Measurements from ENCODE around the gene HCLS1. TPM values are rescaled to one million over a fixed set of nuclear protein-coding genes. Genes with fewer than 3 reads are reported as not detected.
"Not testable (repeated sequence)": the region's sequence is repeated elsewhere in the genome, so short reads cannot be mapped to it uniquely, and the experiment has no call there.

HCLS1 gene
- total RNA-seq, 1 donor from 2014 or later = 1.6 TPM

GRCh38 chr3:121692010-121692699, 31.5 kb upstream of the HCLS1 start:
- H4K20me1 ChIP-seq (ENCODE audit: insufficient read depth, low read length) = no peaks in the 10 kb centered on the region
- no peak overlapping the region for H3K27ac Mint-ChIP-seq (ENCODE audit: unreplicated experiment)
- no peak overlapping the region for H2AFZ ChIP-seq (ENCODE audit: low read depth, low read length)
- H3K9me3 Mint-ChIP-seq (ENCODE audit: unreplicated experiment) = no peaks in the 10 kb centered on the region
- no peak overlapping the region for H3K4me3 ChIP-seq (ENCODE audit: insufficient read depth, low read depth, low read length)
- FAIRE-seq = no peak
- no peak for TF ChIP-seq CTCF (IDR thresholded peaks at IDR 0.05; ENCODE audit: insufficient read depth, low read depth, low read length)
- no peak for TF ChIP-seq EZH2 (IDR thresholded peaks at IDR 0.05; ENCODE audit: insufficient read depth, low read length)
- no peaks in the 10 kb centered on the region for H3K27me3 ChIP-seq (ENCODE audit: insufficient read depth, low read length)
- H3K27ac ChIP-seq (ENCODE audit: low read depth, low read length) = no peak overlapping the region
- DNase-seq (ENCODE audit: low read depth) = no peak
- no peaks in the 10 kb centered on the region for H3K9me3 ChIP-seq (ENCODE audit: insufficient read depth, low read depth, low read length)
- H3K36me3 ChIP-seq (ENCODE audit: insufficient read depth, low read length) = peaks cover 37% of the 10 kb centered on the region
- no peaks in the 10 kb centered on the region for H3K4me1 Mint-ChIP-seq (ENCODE audit: low read depth, unreplicated experiment)
- no peak overlapping the region for H3K4me2 ChIP-seq (ENCODE audit: low read length)
- H3K36me3 Mint-ChIP-seq (ENCODE audit: low read depth, unreplicated experiment) = peaks cover 33% of the 10 kb centered on the region
- no peak overlapping the region for H3K9ac ChIP-seq (ENCODE audit: low read length)
- H3K27me3 Mint-ChIP-seq (ENCODE audit: low read depth, unreplicated experiment) = no peaks in the 10 kb centered on the region
- H3K4me1 ChIP-seq (ENCODE audit: insufficient read depth, low read length) = no peaks in the 10 kb centered on the region
- H3K79me2 ChIP-seq (ENCODE audit: insufficient read depth, low read length) = peaks cover 3% of the 10 kb centered on the region
- no peak overlapping the region for H3K4me3 Mint-ChIP-seq (ENCODE audit: unreplicated experiment)

DNA sequence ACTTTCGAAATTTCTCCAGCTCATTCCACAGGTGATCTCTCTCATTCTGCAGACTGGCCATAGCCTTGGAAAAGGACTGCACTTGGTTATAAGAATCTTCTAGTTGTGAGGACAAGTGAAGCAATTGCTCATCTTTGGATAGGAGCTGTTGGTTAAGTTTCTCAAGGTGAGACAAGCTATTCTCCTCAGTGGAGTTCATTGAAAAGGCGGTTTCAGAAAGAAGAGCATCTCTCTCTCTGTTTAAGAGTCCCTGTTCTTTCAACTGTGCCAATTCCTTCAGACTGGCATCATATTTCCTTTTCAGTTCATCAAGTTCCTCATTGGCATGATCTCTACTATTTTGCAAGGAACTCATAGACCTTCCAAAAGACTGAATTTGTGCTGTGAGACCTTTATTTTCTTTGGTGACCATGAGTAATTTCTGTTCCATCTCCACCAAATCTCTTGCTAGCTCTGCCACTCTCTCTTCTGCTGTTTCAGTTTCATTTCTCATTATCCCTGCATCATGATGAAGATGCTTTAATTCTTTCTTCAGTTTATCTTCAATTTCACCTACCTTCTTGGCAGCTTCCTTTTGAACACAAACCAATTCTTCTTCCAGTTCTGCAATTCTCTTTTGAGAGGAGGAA, 30.2 kb upstream of the HCLS1 start:
- H4K20me1 ChIP-seq (ENCODE audit: insufficient read depth, low read length) = no peaks in the 10 kb centered on the region
- H3K9me3 ChIP-seq (ENCODE audit: insufficient read depth, low read depth, low read length) = no peaks in the 10 kb centered on the region
- no peaks in the 10 kb centered on the region for H3K27me3 ChIP-seq (ENCODE audit: insufficient read depth, low read length)
- peaks cover 3% of the 10 kb centered on the region for H3K79me2 ChIP-seq (ENCODE audit: insufficient read depth, low read length)
- no peak overlapping the region for H2AFZ ChIP-seq (ENCODE audit: low read depth, low read length)
- no peaks in the 10 kb centered on the region for H3K4me1 ChIP-seq (ENCODE audit: insufficient read depth, low read length)
- Mint-ChIP-seq H3K27me3 (ENCODE audit: low read depth, unreplicated experiment) (no peaks in the 10 kb centered on the region), H3K9me3 (ENCODE audit: unreplicated experiment) (no peaks in the 10 kb centered on the region), H3K27ac (ENCODE audit: unreplicated experiment) (no peak overlapping the region), H3K36me3 (ENCODE audit: low read depth, unreplicated experiment) (peaks cover 28% of the 10 kb centered on the region), H3K4me3 (ENCODE audit: unreplicated experiment) (no peak overlapping the region), H3K4me1 (ENCODE audit: low read depth, unreplicated experiment) (no peaks in the 10 kb centered on the region)
- no peak overlapping the region for H3K4me3 ChIP-seq (ENCODE audit: insufficient read depth, low read depth, low read length)
- no peak overlapping the region for H3K4me2 ChIP-seq (ENCODE audit: low read length)
- H3K9ac ChIP-seq (ENCODE audit: low read length) = no peak overlapping the region
- FAIRE-seq (no peak), DNase-seq (ENCODE audit: low read depth) (no peak)
- peaks cover 33% of the 10 kb centered on the region for H3K36me3 ChIP-seq (ENCODE audit: insufficient read depth, low read length)
- TF ChIP-seq CTCF (IDR thresholded peaks at IDR 0.05; ENCODE audit: insufficient read depth, low read depth, low read length) = no peak
- no peak for TF ChIP-seq EZH2 (IDR thresholded peaks at IDR 0.05; ENCODE audit: insufficient read depth, low read length)
- no peak overlapping the region for H3K27ac ChIP-seq (ENCODE audit: low read depth, low read length)

DNA sequence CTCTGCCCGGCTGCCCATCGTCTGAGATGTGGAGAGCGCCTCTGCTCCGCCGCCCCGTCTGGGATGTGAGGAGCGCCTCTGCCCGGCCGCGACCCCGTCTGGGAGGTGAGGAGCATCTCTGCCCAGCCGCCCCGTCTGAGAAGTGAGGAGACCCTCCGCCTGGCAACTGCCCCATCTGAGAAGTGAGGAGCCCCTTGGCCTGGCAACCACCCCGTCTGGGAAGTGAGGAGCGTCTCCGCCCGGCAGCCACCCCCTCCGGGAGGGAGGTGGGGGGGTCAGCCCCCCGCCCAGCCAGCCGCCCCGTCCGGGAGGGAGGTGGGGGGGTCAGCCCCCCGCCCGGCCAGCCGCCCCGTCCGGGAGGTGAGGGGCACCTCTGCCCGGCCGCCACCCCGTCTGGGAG, 28.0 kb upstream of the HCLS1 start:
- not testable (repeated sequence) for H3K27me3 Mint-ChIP-seq (ENCODE audit: low read depth, unreplicated experiment); H3K4me1 Mint-ChIP-seq (ENCODE audit: low read depth, unreplicated experiment); DNase-seq (ENCODE audit: low read depth); H2AFZ ChIP-seq (ENCODE audit: low read depth, low read length); H3K79me2 ChIP-seq (ENCODE audit: insufficient read depth, low read length); H3K27ac Mint-ChIP-seq (ENCODE audit: unreplicated experiment); H3K9me3 ChIP-seq (ENCODE audit: insufficient read depth, low read depth, low read length); H3K4me2 ChIP-seq (ENCODE audit: low read length); H3K4me3 Mint-ChIP-seq (ENCODE audit: unreplicated experiment); H3K27me3 ChIP-seq (ENCODE audit: insufficient read depth, low read length); H4K20me1 ChIP-seq (ENCODE audit: insufficient read depth, low read length); H3K4me1 ChIP-seq (ENCODE audit: insufficient read depth, low read length); H3K4me3 ChIP-seq (ENCODE audit: insufficient read depth, low read depth, low read length); H3K9me3 Mint-ChIP-seq (ENCODE audit: unreplicated experiment); H3K9ac ChIP-seq (ENCODE audit: low read length); FAIRE-seq; H3K27ac ChIP-seq (ENCODE audit: low read depth, low read length)
- H3K36me3 ChIP-seq (ENCODE audit: insufficient read depth, low read length) = peaks cover 26% of the 10 kb centered on the region
- H3K36me3 Mint-ChIP-seq (ENCODE audit: low read depth, unreplicated experiment) = peaks cover 37% of the 10 kb centered on the region

Data from astrocyte (in vitro differentiated cells and primary cell).